HTERT RPE-1 (cell line): ENCODE measurements around the gene ARHGAP24.

ENCODE experiments used
- in situ Hi-C: fragments of 300-500 bp; cut with MboI; formaldehyde crosslinking; loops from 4 replicates; pipeline ENCODE4 v1.14.3; 2020; ENCODE audit warnings: low sequenced_read_pairs

ARHGAP24 gene

GRCh38 chr4:86043755-86044592, 569.0 kb downstream of the ARHGAP24 start:
- in situ Hi-C loops: no loop called here

- in situ Hi-C loops: no loop called here
Measured at GRCh38 chr4:86044593-86044985, 569.6 kb downstream of the ARHGAP24 start.

- in situ Hi-C loops: no loop called here
Measured at GRCh38 chr4:86048426-86048825, 573.5 kb downstream of the ARHGAP24 start.

- in situ Hi-C loops: no loop called here
Measured at GRCh38 chr4:86050496-86050895, 575.5 kb downstream of the ARHGAP24 start.
